ENCODE measurements around the gene NFKBIA.

DNA sequence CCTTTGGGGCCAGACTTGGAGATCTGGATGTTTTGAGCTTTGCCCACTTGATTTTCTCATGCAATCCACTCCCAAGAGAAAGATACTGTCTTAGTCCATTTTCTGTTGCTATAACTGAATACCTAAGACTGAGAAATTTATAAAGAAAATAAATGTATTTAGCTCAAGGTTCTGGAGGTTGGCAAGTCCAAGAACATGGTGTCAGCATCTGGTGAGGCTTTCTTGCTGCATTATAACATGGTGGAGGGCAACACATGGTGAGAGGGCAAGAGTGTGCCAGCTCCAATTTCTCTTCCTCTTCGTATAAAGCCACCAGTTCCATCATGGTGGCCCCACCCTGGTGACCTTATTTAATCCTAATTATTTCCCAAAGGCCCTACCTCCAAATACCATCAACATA is 39.6 kb upstream of the NFKBIA start:
- TF ChIP-seq, protein P1, sequence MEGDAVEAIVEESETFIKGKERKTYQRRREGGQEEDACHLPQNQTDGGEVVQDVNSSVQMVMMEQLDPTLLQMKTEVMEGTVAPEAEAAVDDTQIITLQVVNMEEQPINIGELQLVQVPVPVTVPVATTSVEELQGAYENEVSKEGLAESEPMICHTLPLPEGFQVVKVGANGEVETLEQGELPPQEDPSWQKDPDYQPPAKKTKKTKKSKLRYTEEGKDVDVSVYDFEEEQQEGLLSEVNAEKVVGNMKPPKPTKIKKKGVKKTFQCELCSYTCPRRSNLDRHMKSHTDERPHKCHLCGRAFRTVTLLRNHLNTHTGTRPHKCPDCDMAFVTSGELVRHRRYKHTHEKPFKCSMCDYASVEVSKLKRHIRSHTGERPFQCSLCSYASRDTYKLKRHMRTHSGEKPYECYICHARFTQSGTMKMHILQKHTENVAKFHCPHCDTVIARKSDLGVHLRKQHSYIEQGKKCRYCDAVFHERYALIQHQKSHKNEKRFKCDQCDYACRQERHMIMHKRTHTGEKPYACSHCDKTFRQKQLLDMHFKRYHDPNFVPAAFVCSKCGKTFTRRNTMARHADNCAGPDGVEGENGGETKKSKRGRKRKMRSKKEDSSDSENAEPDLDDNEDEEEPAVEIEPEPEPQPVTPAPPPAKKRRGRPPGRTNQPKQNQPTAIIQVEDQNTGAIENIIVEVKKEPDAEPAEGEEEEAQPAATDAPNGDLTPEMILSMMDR (IDR thresholded peaks at IDR 0.05; ENCODE audit: low read depth, low read length, missing input control): no peak
- no peak for TF ChIP-seq NR2F2 (IDR thresholded peaks at IDR 0.05)
- TF ChIP-seq YY1 (IDR thresholded peaks at IDR 0.05): no peak
- TF ChIP-seq JUND (IDR thresholded peaks at IDR 0.05): no peak
- TF ChIP-seq HNF4A (conservative IDR thresholded peaks at IDR 0.05): no peak

Data from liver (tissue), 3 donors.